ENCODE measurements around the gene NPY4R. TPM values are rescaled to one million over a fixed set of nuclear protein-coding genes. Genes with fewer than 3 reads are reported as not detected.
"Not testable (repeated sequence)": the region's sequence is repeated elsewhere in the genome, so short reads cannot be mapped to it uniquely, and the experiment has no call there.

The NPY4R gene
- total RNA-seq, 1 experiment from 2014 or later: not detected

DNA sequence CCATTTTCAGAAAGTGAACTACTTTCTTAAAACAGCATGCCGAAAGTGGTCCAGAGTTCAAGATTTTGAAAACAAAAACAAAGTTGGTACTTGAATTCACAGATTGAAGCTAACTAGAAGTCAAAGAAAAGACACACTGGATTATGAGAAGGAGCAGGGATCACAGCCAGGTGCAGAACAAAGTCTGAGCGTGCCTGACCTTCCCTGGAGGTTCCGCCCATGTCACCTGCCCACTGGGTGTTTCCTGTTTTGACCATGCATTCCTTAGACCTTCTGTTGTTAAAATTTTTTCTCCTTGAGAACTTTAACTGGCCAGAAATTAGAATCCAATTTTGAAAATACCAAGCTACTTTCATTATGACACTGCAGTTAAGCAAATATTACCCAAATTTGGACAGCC, 34.2 kb upstream of the NPY4R start:
- not testable (repeated sequence) for H3K23me2 ChIP-seq (ENCODE audit: insufficient read length, low read depth, low read length, poor library complexity, severe bottlenecking); H3K18ac ChIP-seq (ENCODE audit: insufficient read length, low read depth, low read length); H3K4me3 Mint-ChIP-seq; H2BK5ac ChIP-seq (ENCODE audit: insufficient read length, low read length); DNase-seq; H4K91ac ChIP-seq (ENCODE audit: insufficient read length, low read depth, low read length); H2AFZ ChIP-seq (ENCODE audit: low read length); H3K27me3 ChIP-seq (ENCODE audit: insufficient read depth, low read length); H3K27ac ChIP-seq (ENCODE audit: insufficient read length, low read depth, low read length); H2BK120ac ChIP-seq (ENCODE audit: low read depth, low read length, poor library complexity, severe bottlenecking); H2BK12ac ChIP-seq (ENCODE audit: insufficient read length, low read depth, low read length); H4K8ac ChIP-seq (replicated peaks; ENCODE audit: insufficient read length, low read depth, low read length); H3K79me2 ChIP-seq (ENCODE audit: insufficient read depth, low read length); H3K23ac ChIP-seq (ENCODE audit: insufficient read length, low read depth, low read length); H2AK5ac ChIP-seq (ENCODE audit: insufficient read length, low read length); H3K14ac ChIP-seq (ENCODE audit: insufficient read depth, low read length); H3K4me1 Mint-ChIP-seq; H3K9me3 ChIP-seq (ENCODE audit: control insufficient read depth, low read depth, low read length); H3K9ac ChIP-seq (ENCODE audit: extremely low read depth, insufficient read length, low read length); H4K20me1 ChIP-seq (ENCODE audit: control insufficient read depth, insufficient read depth, insufficient read length); H3K9me3 Mint-ChIP-seq; H3K4me2 ChIP-seq (ENCODE audit: insufficient read depth, insufficient read length, low read length); H3K36me3 Mint-ChIP-seq (ENCODE audit: insufficient read depth in 1 of 3, low read depth in 3 of 3); H3T11ph ChIP-seq (ENCODE audit: low read length); H3K27ac Mint-ChIP-seq; H3K79me1 ChIP-seq (ENCODE audit: insufficient read depth, low read depth, low read length, poor library complexity, severe bottlenecking); H2BK15ac ChIP-seq (ENCODE audit: low read depth, low read length); H2BK20ac ChIP-seq (ENCODE audit: low read depth, low read length, poor library complexity, severe bottlenecking); H3K27me3 Mint-ChIP-seq (ENCODE audit: low read depth); H3K4ac ChIP-seq (ENCODE audit: low read depth, low read length); H4K5ac ChIP-seq (ENCODE audit: insufficient read length, low read depth, low read length); H3K56ac ChIP-seq (ENCODE audit: insufficient read length, low read depth, low read length); H3K4me1 ChIP-seq (ENCODE audit: insufficient read depth, low read length)
- no CpG with 5 or more reads among the region's 3 CpGs for WGBS (ENCODE audit: extremely low coverage, insufficient read length, low lambda C conversion rate)

DNA sequence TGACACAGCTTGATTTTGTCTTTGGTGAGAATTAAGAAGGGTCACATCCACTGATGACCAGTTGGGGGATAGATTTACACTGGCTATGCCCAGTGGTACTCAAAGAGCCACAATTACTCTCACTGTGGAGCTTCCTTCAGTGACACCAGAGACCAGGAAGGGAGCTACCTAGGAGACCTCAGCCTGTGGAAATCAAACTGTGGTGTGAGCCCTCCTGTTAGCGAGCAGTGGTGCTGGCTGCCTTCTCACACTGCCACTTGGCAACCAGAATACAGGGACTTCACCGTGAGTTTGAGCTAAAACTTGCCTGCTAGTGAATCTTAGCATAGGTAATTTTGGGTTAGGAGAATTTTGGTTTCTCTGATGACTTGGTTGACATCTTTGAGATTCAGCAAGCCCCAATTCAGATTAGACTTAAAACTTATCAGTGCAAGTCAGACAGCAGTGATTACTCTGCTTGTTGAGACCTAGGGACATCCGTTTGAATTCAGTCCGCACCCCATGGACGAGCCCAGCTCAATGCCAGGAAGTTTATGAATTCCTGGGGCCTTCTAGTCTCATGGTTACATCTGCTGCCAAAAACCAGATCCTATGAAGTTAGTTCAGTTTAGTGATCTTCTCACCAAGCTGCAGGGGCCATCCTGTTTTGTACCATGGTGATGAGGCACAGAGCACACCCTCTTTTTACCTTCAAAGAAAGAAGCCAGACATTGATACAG, 33.4 kb upstream of the NPY4R start:
- H2BK20ac ChIP-seq (ENCODE audit: low read depth, low read length, poor library complexity, severe bottlenecking); H3K4me1 ChIP-seq (ENCODE audit: insufficient read depth, low read length); H2BK15ac ChIP-seq (ENCODE audit: low read depth, low read length); DNase-seq; H2AFZ ChIP-seq (ENCODE audit: low read length); H3K4me2 ChIP-seq (ENCODE audit: insufficient read depth, insufficient read length, low read length); H4K20me1 ChIP-seq (ENCODE audit: control insufficient read depth, insufficient read depth, insufficient read length); H3K23me2 ChIP-seq (ENCODE audit: insufficient read length, low read depth, low read length, poor library complexity, severe bottlenecking); H3K9ac ChIP-seq (ENCODE audit: extremely low read depth, insufficient read length, low read length); H3K4ac ChIP-seq (ENCODE audit: low read depth, low read length); H3K9me3 Mint-ChIP-seq; H3K23ac ChIP-seq (ENCODE audit: insufficient read length, low read depth, low read length); H3K27me3 Mint-ChIP-seq (ENCODE audit: low read depth); H3K18ac ChIP-seq (ENCODE audit: insufficient read length, low read depth, low read length); H4K8ac ChIP-seq (replicated peaks; ENCODE audit: insufficient read length, low read depth, low read length); H3T11ph ChIP-seq (ENCODE audit: low read length); H2AK5ac ChIP-seq (ENCODE audit: insufficient read length, low read length); H3K4me1 Mint-ChIP-seq; H3K79me1 ChIP-seq (ENCODE audit: insufficient read depth, low read depth, low read length, poor library complexity, severe bottlenecking); H3K79me2 ChIP-seq (ENCODE audit: insufficient read depth, low read length); H3K9me3 ChIP-seq (ENCODE audit: control insufficient read depth, low read depth, low read length); H4K91ac ChIP-seq (ENCODE audit: insufficient read length, low read depth, low read length); H2BK5ac ChIP-seq (ENCODE audit: insufficient read length, low read length); H4K5ac ChIP-seq (ENCODE audit: insufficient read length, low read depth, low read length); H3K14ac ChIP-seq (ENCODE audit: insufficient read depth, low read length); H2BK12ac ChIP-seq (ENCODE audit: insufficient read length, low read depth, low read length); H3K56ac ChIP-seq (ENCODE audit: insufficient read length, low read depth, low read length); H3K27ac ChIP-seq (ENCODE audit: insufficient read length, low read depth, low read length); H3K27me3 ChIP-seq (ENCODE audit: insufficient read depth, low read length); H2BK120ac ChIP-seq (ENCODE audit: low read depth, low read length, poor library complexity, severe bottlenecking); H3K4me3 Mint-ChIP-seq; H3K36me3 Mint-ChIP-seq (ENCODE audit: insufficient read depth in 1 of 3, low read depth in 3 of 3); H3K27ac Mint-ChIP-seq: not testable (repeated sequence)
- no CpG with 5 or more reads among the region's 5 CpGs for WGBS (ENCODE audit: extremely low coverage, insufficient read length, low lambda C conversion rate)

All from H9 (cell line).